Stomach smooth muscle (tissue), 2 donors: ENCODE measurements around the gene CHRND.

ENCODE experiments used
- H3K27ac ChIP-seq: one replicate; pipeline ENCODE4 v1.7.0; 2013; ENCODE audit warnings: mild to moderate bottlenecking, low read length, inconsistent platforms
- H3K27me3 ChIP-seq, 2 donors: one replicate each; pipeline ENCODE4 v1.7.0; 2013; ENCODE audit warnings: low read length in 2 of 2; ENCODE audit not compliant: insufficient read depth in 2 of 2, control insufficient read depth in 1 of 2
- H3K36me3 ChIP-seq, 2 donors: one replicate each; pipeline ENCODE4 v1.7.0; 2013; ENCODE audit warnings: low read length in 2 of 2; ENCODE audit not compliant: control insufficient read depth in 2 of 2, insufficient read depth in 2 of 2
- H3K4me1 ChIP-seq: one replicate; pipeline ENCODE4 v1.7.0; 2013; ENCODE audit warnings: low read length; ENCODE audit not compliant: control insufficient read depth, insufficient read depth
- H3K4me3 ChIP-seq, 2 donors: one replicate each; pipeline ENCODE4 v1.7.0; 2013; ENCODE audit warnings: low read length in 2 of 2
- H3K9ac ChIP-seq, 2 donors: one replicate each; pipeline ENCODE4 v1.7.0; 2013; ENCODE audit warnings: low read length in 2 of 2, mild to moderate bottlenecking in 1 of 2
- H3K9me3 ChIP-seq, 2 donors: one replicate each; pipeline ENCODE4 v1.7.0; 2013; ENCODE audit warnings: low read length in 2 of 2; ENCODE audit not compliant: control insufficient read depth in 2 of 2
- donor health status: healthy.
- donor health status: Pancreatic carcinoma.

Gene CHRND

DNA sequence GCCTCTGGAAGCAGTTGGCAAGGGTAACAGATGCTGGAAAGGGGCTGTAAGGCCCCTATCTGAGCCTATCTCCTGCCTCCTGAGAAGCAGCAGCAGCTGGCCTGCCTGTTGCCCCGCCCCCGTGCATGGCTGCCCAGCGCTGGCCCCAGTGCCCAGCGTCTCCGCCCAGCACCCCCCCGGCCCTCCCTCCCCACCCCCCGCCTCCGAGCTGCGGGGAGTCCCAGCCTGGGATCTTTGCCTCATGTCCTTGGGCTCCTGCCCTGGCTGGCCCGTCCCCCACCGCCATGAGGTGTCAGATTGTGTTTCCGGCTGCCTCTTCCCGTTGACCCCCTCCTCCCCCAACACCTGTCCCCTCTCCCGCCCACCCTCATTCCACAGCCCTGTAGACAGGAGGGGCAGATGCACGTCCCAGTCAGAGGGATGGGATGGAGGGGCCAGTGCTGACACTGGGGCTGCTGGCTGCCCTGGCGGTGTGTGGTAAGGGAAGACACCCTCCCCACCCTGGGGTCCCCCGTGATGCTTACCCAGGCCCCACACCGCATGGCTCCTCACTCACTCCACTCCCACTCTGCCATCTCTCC lies at the start of gene CHRND:
TSS of gene CHRND (plus strand) at position 370 of the 581 bp plus-strand sequence. CDS start at position 426, 56 bp downstream.
- Histone ChIP-seq H3K4me3 (no peak within 1 kb of the TSS), H3K27me3 (peaks cover 20 to 46% of the 10 kb centered on the region in 2 donors), H3K36me3 (no peaks in the 10 kb centered on the region), H3K27ac (no peak within 1 kb of the TSS), H3K9me3 (no peaks in the 10 kb centered on the region), H3K4me1 (peaks cover 23% of the 10 kb centered on the region), H3K9ac (no peak within 1 kb of the TSS)

DNA sequence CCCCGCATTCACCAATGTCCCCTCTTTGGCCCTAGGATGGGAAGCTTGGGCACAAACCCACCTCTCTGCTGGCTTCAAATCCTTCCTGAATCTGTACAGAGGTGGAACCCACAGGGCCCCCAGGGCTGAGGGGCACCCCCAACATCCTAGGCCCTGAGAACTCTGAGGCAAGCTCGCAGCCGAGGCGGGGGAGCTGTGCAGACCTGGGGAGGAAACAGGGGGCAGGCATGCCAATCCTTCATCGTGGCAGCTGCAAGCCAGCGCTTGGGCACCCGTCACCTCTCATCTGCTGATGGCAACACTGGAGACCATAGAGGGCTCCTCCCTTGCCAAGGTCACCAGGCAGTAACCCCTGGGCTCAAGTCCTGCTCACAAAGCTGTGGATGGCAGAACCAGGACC lies 49.2 kb upstream of the CHRND start:
- H3K27ac ChIP-seq = no peak overlapping the region
- no peaks in the 10 kb centered on the region for H3K4me1 ChIP-seq
- peaks cover 12 to 21% of the 10 kb centered on the region in 2 donors for H3K27me3 ChIP-seq
- no peak overlapping the region for H3K4me3 ChIP-seq
- H3K9me3 ChIP-seq = peaks cover 0 to 3% of the 10 kb centered on the region in 2 donors
- H3K36me3 ChIP-seq = no peaks in the 10 kb centered on the region
- no peak overlapping the region for H3K9ac ChIP-seq

DNA sequence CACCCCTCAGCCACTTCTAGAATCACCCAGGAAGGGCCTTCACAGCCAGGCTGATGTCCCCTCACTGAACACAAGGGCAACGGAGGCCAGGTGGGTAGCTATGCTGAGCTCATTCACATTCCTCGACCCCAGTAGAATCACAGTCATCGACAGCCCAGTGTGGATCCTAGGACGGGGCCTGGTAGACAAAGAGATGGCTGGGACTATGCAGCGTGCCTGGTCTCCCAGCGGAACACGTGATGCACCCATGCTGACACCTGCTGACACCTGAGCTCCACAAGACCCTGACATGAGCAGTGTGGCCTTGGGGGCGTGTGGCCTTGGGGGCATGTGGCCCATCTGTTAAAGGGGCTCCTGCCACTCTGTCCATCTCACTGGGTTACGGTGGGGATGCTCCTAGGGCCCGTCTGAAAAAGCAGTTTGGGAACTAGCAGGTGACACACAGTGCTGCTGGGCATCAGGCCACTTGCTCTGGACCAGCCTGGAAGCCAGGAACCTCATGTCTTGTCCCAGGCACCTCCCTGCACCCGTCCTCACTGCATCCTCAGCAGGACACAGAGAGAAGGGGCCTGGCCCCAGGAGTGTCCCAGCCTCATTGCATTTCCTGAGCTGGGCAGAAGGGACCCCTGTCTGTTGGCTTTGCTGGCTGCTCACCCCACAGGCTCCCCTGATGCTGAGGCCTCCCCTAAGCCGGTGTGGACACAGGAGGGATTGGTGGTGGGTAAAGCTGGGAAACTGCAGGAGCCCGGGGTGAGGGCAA lies 48.0 kb upstream of the CHRND start:
- Histone ChIP-seq H3K27me3 (peaks cover 12 to 16% of the 10 kb centered on the region in 2 donors), H3K9me3 (no peaks in the 10 kb centered on the region), H3K27ac (no peak overlapping the region)

DNA sequence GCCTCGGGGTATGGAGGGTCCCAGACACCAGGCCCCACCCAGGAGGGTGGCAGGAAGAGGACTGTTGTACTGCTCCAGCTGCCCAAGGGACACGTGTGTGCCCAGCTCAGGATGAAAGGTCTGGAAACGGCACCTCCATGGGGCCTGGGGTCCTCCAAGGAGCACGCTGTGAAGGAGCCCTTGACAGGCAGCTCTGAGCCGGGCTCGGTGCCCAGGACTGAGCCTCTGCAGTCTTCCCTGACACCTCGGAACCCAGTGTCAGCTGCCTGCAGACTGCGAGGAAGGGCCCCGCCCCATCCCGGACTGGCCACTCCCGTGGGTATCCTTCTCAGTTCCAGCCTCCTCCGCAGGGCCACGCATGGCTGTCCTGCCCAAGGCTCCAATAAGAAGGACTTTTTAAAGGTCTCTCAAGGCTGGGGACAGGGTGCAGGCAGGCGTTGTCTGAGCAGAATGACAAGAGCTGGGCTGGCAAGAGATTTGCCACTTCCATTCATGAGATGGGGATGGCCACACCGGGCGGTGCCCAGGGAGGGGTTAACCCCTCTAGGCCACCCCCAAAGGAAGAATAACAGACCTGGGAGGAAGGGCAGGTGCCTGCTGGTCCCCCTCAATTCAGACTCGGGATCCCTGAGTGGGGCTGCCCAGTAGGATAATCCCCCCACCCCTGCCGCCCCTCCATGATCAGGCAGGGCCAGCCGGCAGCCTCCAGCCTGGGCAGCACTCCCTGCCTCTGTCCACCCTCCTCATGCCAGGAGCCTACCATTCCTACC lies 47.2 kb upstream of the CHRND start:
- no peaks in the 10 kb centered on the region for H3K4me1 ChIP-seq
- H3K27ac ChIP-seq = no peak overlapping the region
- H3K9ac ChIP-seq = no peak overlapping the region
- no peak overlapping the region for H3K4me3 ChIP-seq
- H3K9me3 ChIP-seq = no peaks in the 10 kb centered on the region
- H3K36me3 ChIP-seq = no peaks in the 10 kb centered on the region
- peaks cover 11 to 22% of the 10 kb centered on the region in 2 donors for H3K27me3 ChIP-seq

More for the DNA sequence above, 48.0 kb upstream of the CHRND start:
- Histone ChIP-seq H3K4me3 (no peak overlapping the region), H3K36me3 (no peaks in the 10 kb centered on the region), H3K4me1 (no peaks in the 10 kb centered on the region), H3K9ac (no peak overlapping the region)

- peaks cover 14 to 23% of the 10 kb centered on the region in 2 donors for H3K27me3 ChIP-seq
- H3K9ac ChIP-seq = no peak overlapping the region
- H3K4me3 ChIP-seq = no peak overlapping the region
- H3K27ac ChIP-seq = no peak overlapping the region
- H3K4me1 ChIP-seq = no peaks in the 10 kb centered on the region
- no peaks in the 10 kb centered on the region for H3K9me3 ChIP-seq
- H3K36me3 ChIP-seq = no peaks in the 10 kb centered on the region
Measured at GRCh38 chr2:232479341-232480200, 46.4 kb upstream of the CHRND start.

GRCh38 chr2:232480201-232481190 lies 45.5 kb upstream of the CHRND start:
- H3K9ac ChIP-seq = no peak overlapping the region
- H3K4me3 ChIP-seq = no peak overlapping the region
- peaks cover 22 to 26% of the 10 kb centered on the region in 2 donors for H3K27me3 ChIP-seq

GRCh38 chr2:232481322-232482140 lies 44.4 kb upstream of the CHRND start:
- Histone ChIP-seq H3K9ac (no peak overlapping the region), H3K27me3 (peaks cover 20 to 35% of the 10 kb centered on the region in 2 donors), H3K9me3 (no peaks in the 10 kb centered on the region), H3K4me1 (peaks cover 5% of the 10 kb centered on the region), H3K27ac (no peak overlapping the region), H3K4me3 (no peak overlapping the region), H3K36me3 (no peaks in the 10 kb centered on the region)

More at GRCh38 chr2:232480201-232481190, 45.5 kb upstream of the CHRND start:
- Histone ChIP-seq H3K36me3 (no peaks in the 10 kb centered on the region), H3K4me1 (peaks cover 3% of the 10 kb centered on the region), H3K27ac (no peak overlapping the region), H3K9me3 (no peaks in the 10 kb centered on the region)

DNA sequence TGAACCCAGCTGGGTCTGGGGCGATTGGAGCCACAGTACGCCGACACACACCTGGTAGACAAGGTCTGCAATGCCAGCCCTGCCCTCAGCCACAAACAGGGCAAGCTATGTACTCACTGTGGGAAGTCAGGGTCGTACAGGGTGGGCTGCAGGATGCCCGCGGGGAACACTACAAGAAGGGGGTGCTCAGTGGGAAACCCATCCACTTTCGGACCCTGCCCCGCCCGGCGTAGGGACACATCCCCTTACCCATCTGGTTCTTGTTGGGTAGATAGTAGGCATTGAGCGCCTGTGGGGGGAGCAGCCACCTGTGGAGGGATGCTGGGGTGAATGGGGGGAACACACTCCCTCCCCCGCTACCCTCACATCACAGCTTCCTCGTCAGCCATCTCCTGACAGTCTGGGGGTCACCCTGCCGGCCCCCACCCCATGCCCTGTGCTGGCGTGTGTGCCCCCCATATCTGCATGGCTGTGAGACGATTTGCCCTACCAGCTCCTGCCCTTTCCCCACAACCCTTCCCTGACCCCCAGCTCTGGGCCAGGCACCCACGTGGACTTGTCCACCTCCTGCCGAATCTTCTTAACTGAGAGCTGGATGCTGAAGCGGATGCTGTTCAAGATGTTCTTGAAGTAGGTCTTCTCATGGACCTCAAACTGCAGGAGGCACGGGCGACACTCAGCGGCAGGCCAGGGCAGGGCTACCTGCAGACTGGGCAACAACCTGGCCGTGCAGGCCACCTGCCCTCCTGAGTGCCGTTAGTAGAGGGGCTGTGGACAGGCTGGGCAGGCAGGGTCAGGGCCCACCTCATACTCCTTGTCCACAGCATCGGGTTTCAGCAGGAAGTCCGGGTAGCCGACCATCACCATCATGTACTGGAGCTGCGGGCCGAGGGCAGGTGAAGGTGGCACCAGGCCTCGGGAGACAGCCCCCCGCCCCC lies 43.4 kb upstream of the CHRND start:
- H3K9ac ChIP-seq = no peak overlapping the region

More for the DNA sequence above, 43.4 kb upstream of the CHRND start:
- H3K27me3 ChIP-seq = peaks cover 20 to 44% of the 10 kb centered on the region in 2 donors
- no peak overlapping the region for H3K4me3 ChIP-seq
- H3K9me3 ChIP-seq = no peaks in the 10 kb centered on the region
- peaks cover 14% of the 10 kb centered on the region for H3K4me1 ChIP-seq
- no peak overlapping the region for H3K27ac ChIP-seq
- no peaks in the 10 kb centered on the region for H3K36me3 ChIP-seq
